Stimulated activated CD8-positive, alpha-beta memory T cell treated with anti-CD3 and anti-CD28 coated beads, Interleukin-7, amount 100 ng/mL, for 4 hours (primary cell): ENCODE measurements around the gene NXF1.
"Not testable (repeated sequence)": the region's sequence is repeated elsewhere in the genome, so short reads cannot be mapped to it uniquely, and the experiment has no call there.

Source experiments
- DNase-seq, 2 donors: peaks; one replicate each; pipeline ENCODE4 v3.0.0-alpha.2; 2020; ENCODE audit warnings: low read depth in 2 of 2

Gene NXF1

DNA sequence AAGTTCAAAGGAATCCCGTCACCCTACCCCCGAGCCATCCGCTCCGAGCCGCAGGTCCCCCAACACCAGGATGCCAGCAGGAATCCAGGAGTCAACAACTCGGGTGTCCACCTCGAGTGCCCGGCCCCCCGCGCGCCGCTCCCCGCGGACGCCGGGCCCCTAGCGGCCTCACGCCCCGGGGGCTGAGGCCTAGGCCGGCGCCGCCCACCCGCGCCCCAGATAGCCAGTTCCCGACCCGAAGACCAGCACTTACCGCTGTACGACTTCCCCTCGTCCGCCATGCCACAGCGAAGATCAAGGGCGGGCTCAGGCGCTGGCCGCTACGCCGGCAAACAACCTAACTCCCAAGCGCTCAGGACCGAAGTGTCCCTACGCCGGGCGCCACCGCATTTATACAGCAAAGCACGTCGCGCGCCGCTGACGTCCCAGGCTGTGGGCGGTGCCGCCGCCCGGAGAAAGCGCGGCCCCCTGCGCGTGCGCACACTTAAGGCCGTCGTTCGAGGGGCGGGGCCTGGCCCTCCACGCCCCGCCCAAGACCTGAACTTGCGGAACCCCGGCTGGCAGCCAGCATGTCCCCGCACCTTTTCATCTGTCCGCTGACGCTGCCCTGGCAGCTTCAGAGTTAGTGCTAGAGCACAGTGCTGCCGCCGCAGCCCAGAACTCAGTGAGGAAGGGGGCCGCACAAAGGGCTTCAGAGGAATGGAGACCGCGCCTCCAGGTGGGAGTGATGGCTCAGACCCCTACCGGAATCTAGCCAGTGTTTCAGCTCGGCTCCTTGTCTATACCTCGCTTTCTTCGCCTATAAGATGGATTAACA, at the start of gene NXF1:
Gene NXF1 (minus strand): TSS at position 365 of the 817 bp plus-strand sequence. CDS start 84 bp downstream, at position 281.
- DNase-seq = peak; percentile 84 to 91

GRCh38 chr11:62854013-62854824, 49.0 kb upstream of the NXF1 start:
- no peak for DNase-seq

GRCh38 chr11:62853279-62853965, 48.2 kb upstream of the NXF1 start:
- no peak for DNase-seq

DNA sequence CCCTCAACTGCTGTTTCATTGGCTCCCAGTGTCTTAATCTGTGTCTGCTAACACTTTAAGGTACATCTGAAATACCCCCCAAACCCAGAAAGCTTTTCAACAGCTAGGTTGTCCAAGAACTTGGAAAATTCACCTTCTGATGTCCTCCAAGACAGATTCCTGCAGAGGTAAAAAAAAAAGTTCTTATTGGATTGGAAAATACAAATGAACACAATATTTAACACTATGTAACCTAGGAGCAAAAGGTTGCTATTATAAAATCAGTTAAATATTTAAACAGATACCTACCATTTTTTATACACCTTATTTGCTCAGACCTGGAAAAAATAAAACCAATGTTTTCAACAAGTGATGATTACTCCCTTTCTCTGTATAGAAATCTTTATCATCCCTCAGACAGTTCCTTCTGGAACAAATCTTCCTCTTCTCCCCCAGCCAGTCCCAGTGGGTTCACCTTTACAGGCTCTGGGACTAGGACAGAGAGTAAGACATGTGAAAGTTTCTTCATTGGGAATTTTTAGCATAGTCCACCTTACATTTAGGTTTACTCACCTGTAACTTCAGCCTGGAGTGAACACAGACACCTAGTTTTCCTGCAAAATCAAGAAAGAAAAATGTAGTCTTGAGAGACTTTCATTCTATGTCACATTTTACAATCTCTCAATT, 47.4 kb upstream of the NXF1 start:
- no peak for DNase-seq

- DNase-seq = no peak
Observed at GRCh38 chr11:62851807-62852522, 46.7 kb upstream of the NXF1 start.

DNA sequence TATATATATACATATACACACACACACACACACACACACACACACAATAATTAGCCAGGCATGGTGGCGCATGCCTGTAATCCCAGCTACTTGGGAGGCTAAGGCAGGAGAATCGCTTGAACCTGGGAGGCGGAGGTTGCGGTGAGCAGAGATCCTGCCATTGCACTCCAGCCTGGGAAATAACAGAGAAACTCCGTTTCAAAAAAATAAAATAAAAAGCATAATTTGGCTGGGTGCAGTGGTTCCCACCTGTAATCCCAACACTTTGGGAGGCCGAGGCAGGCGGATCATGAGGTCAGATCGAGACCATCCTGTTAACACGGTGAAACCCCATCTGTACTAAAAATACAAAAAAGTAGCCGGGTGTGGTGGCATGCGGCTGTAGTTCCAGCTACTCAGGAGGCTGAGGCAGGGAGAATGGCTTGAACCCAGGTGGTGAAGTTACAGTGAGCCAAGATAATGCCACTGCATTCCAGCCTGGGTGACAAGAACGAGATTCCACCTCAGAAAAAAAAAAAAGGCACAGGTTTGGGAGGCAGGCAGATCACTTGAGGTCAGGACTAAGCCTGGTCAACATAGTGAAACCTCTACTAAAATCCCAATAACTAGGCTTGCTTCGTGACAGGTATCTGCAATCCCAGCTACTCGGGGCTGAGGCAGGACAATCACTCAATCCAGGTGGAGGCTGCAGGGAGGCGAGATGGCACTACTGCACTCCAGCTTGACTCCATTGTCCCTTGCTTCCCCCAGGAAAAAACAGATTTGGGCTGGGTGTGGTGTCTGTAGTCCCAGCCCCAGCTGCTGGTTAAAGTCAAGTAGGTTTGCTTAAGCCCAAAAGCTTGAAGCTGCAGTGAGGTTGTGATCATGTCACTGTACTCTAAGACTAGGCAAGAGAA, 45.9 kb upstream of the NXF1 start:
- no peak for DNase-seq

GRCh38 chr11:62847767-62848314, 42.6 kb upstream of the NXF1 start:
- no peak for DNase-seq

GRCh38 chr11:62846177-62846576, 40.9 kb upstream of the NXF1 start:
- DNase-seq = no peak

DNA sequence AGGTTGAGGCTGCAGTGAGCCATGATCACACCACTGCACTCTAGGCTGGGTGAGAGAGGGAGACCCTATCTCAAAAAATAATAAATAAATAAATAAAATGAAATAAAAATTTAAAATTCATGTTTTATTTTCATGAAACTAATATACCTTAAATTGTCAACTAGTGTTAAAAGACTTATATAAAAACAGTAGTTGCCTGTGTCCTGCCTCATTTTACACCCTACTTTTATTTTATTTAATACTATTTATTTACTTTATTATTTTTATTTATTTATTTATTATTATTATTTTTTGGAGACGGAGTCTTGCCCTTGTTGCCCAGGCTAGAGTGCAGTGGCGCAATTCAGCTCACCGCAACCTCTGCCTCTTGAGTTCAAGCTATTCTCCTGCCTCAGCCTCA, 38.9 kb upstream of the NXF1 start:
- no peak for DNase-seq

DNA sequence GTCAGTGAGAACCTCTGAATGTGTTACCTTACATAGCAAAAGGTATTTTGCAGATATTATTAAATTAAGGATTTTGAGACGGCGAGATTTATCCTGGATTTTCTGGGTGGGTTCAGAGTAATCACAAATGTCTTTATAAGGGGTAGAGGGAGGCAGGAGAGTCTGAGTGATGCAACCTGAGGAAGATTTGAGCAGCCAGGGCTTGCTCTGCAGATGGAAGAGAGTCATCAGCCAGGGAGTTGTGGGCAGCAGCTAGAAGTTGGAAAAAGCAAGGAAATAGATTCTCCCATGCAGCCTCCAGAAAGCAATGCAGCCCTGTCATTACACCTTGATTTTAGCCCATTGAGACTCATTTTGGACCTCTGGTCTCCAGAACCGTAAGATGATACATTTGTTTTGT, 38.2 kb upstream of the NXF1 start:
- DNase-seq = no peak

DNA sequence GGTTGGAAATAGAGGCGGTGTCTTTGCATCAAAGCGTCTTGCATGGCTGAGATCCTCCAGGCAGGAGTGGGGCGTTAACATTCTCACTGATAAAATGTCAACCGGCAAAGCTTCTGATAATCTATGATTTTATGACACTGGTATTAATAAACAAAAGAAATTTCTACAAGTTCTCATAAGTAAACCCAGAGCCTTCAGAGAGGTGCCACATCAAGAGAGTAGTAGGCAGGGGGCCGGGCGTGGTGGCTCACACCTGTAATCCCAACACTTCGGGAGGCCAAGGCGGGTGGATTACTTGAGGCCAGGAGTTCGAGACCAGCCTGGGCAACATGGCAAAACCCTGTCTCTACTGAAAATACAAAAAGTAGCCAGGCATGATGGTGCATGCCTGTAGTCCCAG, 37.7 kb upstream of the NXF1 start:
- not testable (repeated sequence) for DNase-seq

DNA sequence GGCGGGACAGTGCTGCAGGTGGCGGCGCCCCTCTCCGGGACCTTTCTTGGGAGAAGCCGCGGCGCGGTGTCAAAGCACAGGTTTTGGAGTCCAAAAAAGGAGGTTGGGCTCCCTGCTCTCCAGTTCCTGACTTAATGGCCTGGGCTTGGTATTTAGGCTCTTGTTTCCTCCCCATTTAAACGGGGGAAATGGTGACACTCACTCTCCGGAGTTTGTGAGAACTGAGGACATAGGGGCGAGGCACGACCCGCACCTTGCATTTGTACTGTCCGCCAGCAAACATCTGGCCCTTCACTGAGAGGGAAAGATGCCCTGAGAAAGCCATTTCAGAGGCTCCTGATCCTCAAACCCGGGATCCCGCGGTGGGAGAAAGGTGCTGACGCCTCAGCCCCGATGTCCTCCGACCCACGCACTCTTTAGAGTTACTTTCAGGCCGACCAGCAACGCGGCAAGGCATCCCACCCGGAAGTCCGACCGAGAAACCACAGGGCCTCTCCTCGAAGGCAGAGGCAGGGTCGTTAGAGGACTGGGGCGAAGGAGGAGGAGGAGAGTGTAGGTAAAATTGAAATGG, 37.0 kb upstream of the NXF1 start:
- DNase-seq = peak in 1 of 2 donors; percentile 24

DNA sequence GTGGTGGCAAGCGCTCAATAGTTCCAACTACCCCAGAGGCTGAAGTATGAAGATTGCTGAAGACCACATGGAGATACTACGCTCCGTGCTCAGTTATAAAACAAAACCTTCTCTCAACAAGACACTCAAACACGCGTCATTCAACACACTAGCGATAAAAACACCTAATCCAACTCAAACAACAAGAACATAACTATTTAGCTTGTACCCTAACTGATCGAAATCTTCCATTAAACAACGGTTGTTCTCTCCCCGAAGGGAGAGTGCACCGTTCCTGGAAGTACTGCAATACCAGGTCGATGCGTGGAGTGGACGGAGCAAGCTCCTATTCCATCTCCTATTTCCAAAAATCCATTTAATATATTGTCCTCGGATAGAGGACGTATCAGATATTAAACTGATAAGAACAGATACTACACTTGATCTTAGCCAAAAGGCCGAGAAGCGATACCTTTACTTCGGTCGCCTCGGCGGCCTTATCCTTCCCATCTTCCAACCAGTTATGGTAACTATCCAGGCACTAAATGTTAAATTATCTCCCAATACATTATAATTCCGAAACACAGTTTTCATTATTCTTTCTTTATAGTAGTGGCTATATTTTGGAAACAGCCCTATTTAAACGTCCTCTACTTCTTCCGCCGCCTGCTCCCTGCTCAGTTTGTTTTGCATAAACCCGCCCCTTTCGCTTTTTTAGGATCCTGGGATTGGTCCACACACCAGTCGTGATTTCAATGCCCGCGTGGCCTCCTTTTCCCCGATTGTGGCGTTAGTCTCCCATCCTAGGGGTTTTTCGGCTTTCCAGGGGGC, 36.3 kb upstream of the NXF1 start:
- DNase-seq = peak; percentile 66 to 78

GRCh38 chr11:62840721-62841360, 35.6 kb upstream of the NXF1 start:
- DNase-seq = peak; percentile 71

DNA sequence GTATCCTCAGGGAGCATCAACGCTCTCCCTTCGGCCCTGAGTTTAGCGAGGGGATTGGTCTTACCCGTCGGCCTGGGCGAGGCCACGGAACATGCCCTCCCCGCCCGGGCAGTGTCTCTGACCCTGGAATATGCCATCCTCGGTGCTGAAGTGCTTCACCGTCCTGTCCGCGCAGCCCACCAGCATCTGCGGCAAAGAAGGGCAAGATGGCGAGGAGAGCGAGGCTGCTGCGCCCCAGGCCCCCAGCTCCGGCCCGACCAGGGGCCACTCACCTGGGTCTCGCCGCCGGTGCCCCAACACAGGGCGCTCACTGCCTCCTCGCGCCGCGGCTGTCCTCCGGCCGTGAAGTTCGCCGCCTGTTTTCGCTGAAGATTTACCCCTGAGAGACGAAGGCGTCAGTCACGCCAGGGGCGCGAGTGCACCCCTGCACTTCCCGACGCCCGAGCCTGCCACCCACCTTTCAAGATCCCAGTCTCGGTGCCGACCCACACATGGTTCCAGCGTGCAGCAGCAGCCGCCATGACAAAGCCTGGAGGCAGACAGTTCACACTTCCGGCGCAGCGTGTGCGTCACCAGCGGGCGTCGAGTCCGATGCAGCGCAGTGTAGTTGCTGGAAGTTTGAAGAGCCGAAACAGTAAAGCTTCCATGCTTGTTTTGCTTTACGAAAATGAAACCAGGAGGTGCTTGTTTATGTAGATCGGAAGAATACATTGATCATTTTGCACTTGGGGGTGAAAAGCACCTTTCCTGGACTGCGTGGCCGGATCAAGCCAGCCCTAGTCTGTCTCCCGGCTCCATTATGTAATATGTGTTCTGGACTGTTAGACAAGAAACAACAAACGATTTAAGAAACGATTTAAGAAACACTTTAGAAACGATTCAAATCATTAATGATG, 34.1 kb upstream of the NXF1 start, which contains the start of gene WDR74:
Gene WDR74 (minus strand): TSS at position 541 of the 896 bp plus-strand sequence. CDS start 20 bp downstream, at position 521.
- peak; percentile 89 to 92 for DNase-seq

- DNase-seq = no peak
Observed at GRCh38 chr11:62835336-62835735, 30.1 kb upstream of the NXF1 start.
